CD4-positive, alpha-beta T cell treated with Interleukin-4 for 1 hour (primary cell): Measurements from ENCODE around the gene PDIK1L.
"Not testable (repeated sequence)": the region's sequence is repeated elsewhere in the genome, so short reads cannot be mapped to it uniquely, and the experiment has no call there.

Source experiments
- DNase-seq, 2 donors: peaks; one replicate each; pipeline ENCODE4 v3.0.0-alpha.2; 2020 to 2022

Gene PDIK1L

GRCh38 chr1:26092422-26092821 lies 19.2 kb upstream of the PDIK1L start:
- no peak for DNase-seq

DNA sequence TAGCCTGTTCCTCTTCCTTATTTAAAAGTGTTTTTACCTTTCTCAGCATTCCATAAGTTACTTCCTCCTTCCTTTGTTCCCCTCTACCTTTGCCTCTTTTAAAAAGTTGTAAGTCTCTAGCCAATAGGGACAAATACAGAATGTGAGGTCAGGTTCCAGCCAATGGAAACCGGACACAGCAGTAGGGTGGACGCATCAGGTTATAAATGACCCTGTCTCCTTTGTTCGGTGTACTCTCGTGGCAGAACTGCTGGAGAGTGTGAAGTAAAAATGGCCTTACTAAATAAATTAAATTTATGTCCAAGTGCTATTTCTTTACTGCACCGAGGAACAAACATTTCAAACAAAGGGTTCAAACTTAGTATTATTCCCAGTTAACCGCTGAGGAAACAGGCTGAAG lies 18.1 kb upstream of the PDIK1L start:
- DNase-seq = not testable (repeated sequence)

DNA sequence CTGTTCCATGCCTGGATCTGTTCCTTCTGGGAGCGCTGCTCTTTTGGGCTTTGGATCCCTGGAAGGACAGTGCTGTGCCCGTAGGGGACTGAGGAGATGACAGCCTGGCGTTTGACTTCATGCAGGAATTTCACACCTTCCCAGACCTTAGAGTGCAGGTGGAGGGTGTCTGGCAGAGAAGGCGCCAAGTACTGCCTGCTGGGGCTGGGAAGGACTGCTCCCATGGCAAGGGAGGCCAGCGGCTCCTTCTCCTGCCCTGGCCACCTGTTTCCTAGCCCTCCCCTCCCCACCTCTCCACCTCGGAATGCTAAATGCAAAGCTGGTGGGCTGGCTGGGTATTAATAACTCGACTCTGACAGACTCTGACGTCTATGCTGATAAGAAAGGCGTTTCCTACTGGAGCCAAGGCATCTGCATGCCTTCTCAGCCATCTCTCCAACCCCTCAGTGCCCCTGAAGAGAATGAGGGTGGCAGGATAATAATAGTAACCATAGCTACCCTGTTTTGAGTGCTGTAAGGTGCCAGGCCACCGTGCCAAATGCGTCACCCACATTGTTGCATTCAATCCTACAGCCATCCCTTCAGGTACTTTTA lies 17.5 kb upstream of the PDIK1L start:
- no peak for DNase-seq

- DNase-seq = no peak
Measured at GRCh38 chr1:26094677-26095383, 16.8 kb upstream of the PDIK1L start.

GRCh38 chr1:26096471-26096870 lies 15.2 kb upstream of the PDIK1L start:
- DNase-seq = no peak

- no peak for DNase-seq
Measured at GRCh38 chr1:26097696-26098095, 13.9 kb upstream of the PDIK1L start.

DNA sequence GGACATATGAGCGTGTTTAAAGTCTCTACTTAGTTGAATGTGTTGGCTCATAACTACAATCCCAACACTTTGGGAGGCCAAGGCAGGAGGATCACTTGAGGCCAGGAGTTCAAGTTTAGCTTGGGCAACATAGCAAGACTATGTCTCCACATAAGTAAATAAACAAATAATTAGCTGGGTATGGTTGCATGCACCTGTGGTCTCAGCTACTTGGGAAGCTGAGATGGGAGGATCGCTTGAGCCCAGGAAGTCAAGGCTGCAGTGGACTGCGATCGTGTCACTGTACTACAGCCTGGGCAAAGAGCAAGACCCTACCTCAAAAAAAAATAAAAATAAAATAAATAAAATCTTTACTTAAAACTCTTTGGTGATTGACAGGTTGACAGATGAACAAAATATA lies 13.0 kb upstream of the PDIK1L start:
- no peak for DNase-seq

DNA sequence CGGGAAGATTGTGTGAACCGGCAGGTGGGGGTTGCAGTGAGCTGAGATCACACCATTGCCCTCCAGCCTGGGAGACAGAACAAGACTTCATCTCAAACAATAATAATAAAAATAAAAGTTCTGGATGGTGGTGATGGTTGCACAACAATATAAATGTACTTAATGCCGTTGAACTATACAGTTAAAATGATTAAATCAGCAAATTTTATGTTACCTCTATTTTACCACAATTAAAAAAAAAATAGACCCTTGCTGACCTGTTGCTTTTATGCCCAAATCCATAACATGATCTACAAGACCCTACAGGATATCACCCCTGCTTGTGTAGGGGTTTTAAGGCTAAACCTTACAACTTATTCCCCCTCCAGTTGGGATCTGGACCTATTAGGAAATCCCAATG lies 11.8 kb upstream of the PDIK1L start:
- no peak for DNase-seq

DNA sequence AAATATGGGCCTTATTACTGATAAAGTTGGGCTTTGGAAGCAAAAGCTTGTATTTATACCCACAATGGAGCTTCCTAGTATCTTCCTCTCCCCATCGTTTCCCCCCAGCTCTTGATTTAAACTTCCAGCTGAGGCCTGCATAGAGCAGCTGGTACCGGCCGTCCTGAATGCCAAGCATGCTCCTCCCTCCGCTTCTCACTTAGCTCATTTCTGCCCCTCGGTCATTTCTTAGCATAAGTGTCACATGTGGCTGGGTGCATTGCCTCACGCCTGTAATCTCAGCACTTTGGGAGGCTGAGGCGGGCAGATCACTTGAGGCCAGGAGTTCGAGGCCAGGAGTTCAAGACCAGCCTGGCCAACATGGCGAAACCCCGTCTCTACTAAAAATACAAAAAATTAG lies 11.4 kb upstream of the PDIK1L start:
- DNase-seq = not testable (repeated sequence)

GRCh38 chr1:26102119-26102518 lies 9.5 kb upstream of the PDIK1L start:
- DNase-seq = no peak

GRCh38 chr1:26102526-26102925 lies 9.1 kb upstream of the PDIK1L start:
- no peak for DNase-seq

DNA sequence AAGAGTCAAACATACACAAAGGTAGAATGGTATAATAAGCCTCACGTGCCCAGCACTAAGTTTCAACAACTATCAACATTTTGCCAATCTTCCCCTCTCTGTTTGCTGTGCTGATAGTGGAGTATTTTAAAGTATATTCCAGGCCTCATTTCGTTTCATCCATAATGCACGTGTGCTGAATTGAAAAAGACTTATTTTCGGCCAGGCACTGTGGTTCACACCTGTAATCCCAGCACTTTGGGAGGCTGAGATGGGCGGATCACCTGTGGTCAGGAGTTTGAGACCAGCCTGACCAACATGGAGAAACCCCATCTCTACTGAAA lies 6.4 kb upstream of the PDIK1L start:
- DNase-seq = not testable (repeated sequence)

DNA sequence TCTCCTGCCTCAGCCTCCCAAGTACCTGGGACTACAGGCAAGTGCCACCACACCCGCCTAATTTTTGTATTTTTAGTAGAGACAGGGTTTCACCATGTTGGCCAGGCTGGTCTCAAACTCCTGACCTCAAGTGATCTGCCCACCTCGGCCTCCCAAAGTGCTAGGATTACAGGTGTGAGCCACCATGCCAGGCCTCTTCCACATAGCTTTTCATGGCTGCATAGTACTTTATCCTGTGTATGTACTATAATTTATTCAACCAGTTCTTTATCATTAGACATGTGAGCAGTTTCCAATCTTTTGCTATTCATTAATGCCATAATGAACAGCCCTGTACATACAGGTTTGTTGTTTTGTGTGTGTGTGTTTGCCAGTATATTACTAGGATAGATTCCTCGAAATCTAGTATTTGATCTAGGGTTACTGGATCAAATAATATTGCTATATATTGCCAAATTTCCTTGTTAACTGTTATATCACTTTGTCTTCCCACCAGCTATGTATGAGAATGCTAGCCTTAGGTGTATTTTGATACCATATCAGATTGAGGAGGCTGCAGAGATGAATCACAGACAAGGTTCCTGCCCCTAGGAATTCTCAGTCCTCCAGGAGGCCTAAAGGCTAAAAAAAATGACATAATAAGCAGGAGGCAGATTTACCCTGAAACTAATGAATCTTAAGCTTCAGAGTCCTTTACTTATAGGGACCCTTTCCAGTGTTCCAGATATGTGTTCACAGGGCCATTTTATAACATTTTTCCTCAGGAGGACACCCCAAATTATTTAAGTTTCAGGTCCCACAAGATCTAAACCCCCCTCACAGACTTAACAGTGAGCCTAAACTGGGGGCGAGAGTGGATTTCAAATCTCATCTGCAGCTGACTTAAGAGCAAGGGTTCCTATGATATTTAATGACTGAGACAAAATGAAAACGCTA lies 2.1 kb upstream of the PDIK1L start:
- DNase-seq = no peak

DNA sequence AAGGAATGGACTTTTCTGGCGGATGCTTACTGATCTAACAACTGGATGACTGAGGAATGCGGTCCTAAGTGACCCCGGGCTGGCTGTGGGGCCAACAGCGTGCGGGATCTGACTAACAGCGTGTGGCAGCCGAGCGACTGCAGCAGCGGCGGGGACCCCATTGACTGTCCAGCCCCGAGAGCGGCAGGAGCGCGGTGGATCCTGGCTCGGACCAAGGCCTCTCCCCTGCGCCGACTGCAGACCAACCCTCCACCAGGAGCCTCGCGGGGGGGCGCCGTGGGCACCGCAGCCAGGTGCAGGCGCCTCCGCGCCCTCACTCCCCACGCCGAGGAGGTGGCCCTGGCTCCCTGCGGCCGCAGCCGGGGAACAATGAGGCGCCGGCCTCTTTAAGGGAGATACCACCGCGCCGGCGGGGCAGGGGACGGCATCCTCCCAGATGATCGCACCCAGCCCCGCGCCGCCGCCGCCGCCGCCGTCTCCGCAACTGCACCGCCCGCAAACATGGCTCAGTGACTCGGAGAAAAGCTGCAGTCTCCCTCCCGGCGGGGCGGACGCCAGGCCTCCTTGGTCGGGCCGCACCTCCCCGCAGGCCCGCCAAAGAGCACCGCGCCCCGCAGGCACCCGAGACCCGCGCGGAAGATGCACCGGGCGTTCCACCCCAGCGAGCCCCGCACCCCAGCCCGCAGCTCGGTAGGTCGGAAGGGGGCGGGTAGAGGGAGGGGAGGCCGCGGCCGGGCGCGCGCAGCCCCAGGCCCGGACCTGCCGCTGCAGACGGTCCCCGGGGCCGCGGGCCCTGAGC lies 694 bp upstream of the PDIK1L start:
- peak; percentile 71 to 80 for DNase-seq

DNA sequence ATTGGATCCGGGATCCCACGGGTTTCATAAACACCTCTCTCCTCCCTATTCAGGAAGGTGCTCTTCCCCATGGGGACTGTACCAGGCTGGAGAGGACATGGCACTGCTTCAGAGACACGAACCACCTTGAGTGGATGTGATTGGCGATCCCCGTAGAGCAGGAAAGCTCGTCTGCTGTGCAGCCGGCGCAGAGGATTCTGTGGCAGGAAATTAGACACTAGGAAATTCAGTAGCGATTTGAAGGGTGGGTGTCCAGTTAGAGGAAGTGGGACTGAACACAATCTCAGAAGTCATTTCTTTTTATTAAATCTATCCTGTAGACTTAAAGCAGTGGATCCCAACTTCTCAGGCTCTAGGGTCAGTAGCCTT lies 767 bp downstream of the PDIK1L start:
- peak in 1 of 2 donors; percentile 22 for DNase-seq

- DNase-seq = no peak
Measured at GRCh38 chr1:26114165-26114927, 2.7 kb downstream of the PDIK1L start.

GRCh38 chr1:26119892-26120608 lies 8.4 kb downstream of the PDIK1L start:
- DNase-seq = no peak

- no peak for DNase-seq
Measured at GRCh38 chr1:26121854-26122773, 10.5 kb downstream of the PDIK1L start.

- DNase-seq = no peak
Measured at GRCh38 chr1:26122988-26123973, 11.7 kb downstream of the PDIK1L start.
